Measurements from ENCODE around the gene RUNX2. TPM values are rescaled to one million over a fixed set of nuclear protein-coding genes. Genes with fewer than 3 reads are reported as not detected.

The RUNX2 gene
- total and polyA plus RNA-seq, 10 donors, result 0.86 to 9.4 (median 6.6) TPM

GRCh38 chr6:45640081-45640491, 312.0 kb downstream of the RUNX2 start:
- H3K4me3 ChIP-seq, result no peak overlapping the region
- TF ChIP-seq POLR2AphosphoS5 (IDR thresholded peaks at IDR 0.05), result no peak
- no peak for TF ChIP-seq POLR2A (IDR thresholded peaks at IDR 0.05)
- TF ChIP-seq, protein P1, sequence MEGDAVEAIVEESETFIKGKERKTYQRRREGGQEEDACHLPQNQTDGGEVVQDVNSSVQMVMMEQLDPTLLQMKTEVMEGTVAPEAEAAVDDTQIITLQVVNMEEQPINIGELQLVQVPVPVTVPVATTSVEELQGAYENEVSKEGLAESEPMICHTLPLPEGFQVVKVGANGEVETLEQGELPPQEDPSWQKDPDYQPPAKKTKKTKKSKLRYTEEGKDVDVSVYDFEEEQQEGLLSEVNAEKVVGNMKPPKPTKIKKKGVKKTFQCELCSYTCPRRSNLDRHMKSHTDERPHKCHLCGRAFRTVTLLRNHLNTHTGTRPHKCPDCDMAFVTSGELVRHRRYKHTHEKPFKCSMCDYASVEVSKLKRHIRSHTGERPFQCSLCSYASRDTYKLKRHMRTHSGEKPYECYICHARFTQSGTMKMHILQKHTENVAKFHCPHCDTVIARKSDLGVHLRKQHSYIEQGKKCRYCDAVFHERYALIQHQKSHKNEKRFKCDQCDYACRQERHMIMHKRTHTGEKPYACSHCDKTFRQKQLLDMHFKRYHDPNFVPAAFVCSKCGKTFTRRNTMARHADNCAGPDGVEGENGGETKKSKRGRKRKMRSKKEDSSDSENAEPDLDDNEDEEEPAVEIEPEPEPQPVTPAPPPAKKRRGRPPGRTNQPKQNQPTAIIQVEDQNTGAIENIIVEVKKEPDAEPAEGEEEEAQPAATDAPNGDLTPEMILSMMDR (IDR thresholded peaks at IDR 0.05 in 8 of 11, conservative IDR thresholded peaks at IDR 0.05 in 3 of 11), result no peak
- H3K36me3 ChIP-seq, result no peaks in the 10 kb centered on the region
- no peak for DNase-seq
- H3K27ac ChIP-seq, result no peak overlapping the region
- H3K4me1 ChIP-seq, result no peaks in the 10 kb centered on the region
- 80 to 92% (median 82%) methylated on average over 2 of the region's 2 CpGs for WGBS, 5 donors
- peaks cover 0 to 15% (median 0%) of the 10 kb centered on the region in 7 donors for H3K27me3 ChIP-seq (replicated peaks in 1 of 7)
- intact Hi-C loops (cut with DNase I; ENCODE audit: low total_unique reads), result no loop called here
- no peaks in the 10 kb centered on the region for H3K9me3 ChIP-seq

DNA sequence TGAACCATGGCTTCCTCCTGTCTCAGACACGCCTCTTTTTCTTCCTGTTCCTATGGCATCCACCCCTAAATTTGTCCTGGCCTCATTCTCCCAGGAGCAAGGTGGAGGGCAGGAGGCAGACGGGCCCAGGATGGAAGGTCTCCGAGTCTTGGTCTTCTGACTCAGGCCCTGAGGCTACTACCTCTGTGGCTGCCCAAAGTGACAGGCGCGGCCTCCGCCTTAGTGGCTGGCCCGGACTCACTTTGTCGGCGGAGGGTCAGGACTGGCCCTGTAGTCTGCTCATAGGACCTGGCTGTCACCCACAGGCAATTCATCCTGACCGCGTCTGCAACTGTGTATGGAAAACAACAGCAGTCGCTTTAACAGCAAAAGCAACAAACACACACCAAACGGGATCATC, 312.7 kb downstream of the RUNX2 start:
- TF ChIP-seq, protein P1 (IDR thresholded peaks at IDR 0.05 in 8 of 11, conservative IDR thresholded peaks at IDR 0.05 in 3 of 11), result no peak
- TF ChIP-seq POLR2A (IDR thresholded peaks at IDR 0.05) (no peak), POLR2AphosphoS5 (IDR thresholded peaks at IDR 0.05) (no peak)
- intact Hi-C loops (cut with DNase I; ENCODE audit: low total_unique reads), result no loop called here
- no peak overlapping the region for H3K27ac ChIP-seq
- no peaks in the 10 kb centered on the region for H3K4me1 ChIP-seq
- 93 to 96% (median 95%) methylated on average over 13 of the region's 13 CpGs for WGBS, 5 donors
- no peaks in the 10 kb centered on the region for H3K9me3 ChIP-seq
- DNase-seq, result no peak
- H3K36me3 ChIP-seq, result no peaks in the 10 kb centered on the region
- H3K27me3 ChIP-seq (replicated peaks in 1 of 7), result peaks cover 0 to 15% (median 0%) of the 10 kb centered on the region in 7 donors
- no peak overlapping the region for H3K4me3 ChIP-seq

- H3K27me3 ChIP-seq (replicated peaks in 1 of 7), result peaks cover 0 to 15% (median 0%) of the 10 kb centered on the region in 7 donors
- no peak for TF ChIP-seq POLR2A (IDR thresholded peaks at IDR 0.05)
- TF ChIP-seq, protein P1 (IDR thresholded peaks at IDR 0.05 in 8 of 11, conservative IDR thresholded peaks at IDR 0.05 in 3 of 11), result no peak
- H3K4me1 ChIP-seq, result peaks cover 0 to under 1% (median 0%) of the 10 kb centered on the region in 6 donors
- WGBS, 5 donors, result 89 to 96% (median 94%) methylated on average over 20 of the region's 20 CpGs
- intact Hi-C loops (cut with DNase I; ENCODE audit: low total_unique reads), result no loop called here
- DNase-seq, result no peak
- no peaks in the 10 kb centered on the region for H3K9me3 ChIP-seq
- no peak overlapping the region for H3K4me3 ChIP-seq
- H3K27ac ChIP-seq, result no peak overlapping the region
- H3K36me3 ChIP-seq, result no peaks in the 10 kb centered on the region
These were observed 314.4 kb downstream of the RUNX2 start for GRCh38 chr6:45642331-45643125.

- no peaks in the 10 kb centered on the region for H3K9me3 ChIP-seq
- H3K4me3 ChIP-seq, result no peak overlapping the region
- H3K27me3 ChIP-seq (replicated peaks in 1 of 7), result peaks cover 0 to 15% (median 0%) of the 10 kb centered on the region in 7 donors
- no peak overlapping the region for H3K27ac ChIP-seq
- intact Hi-C loops (cut with DNase I; ENCODE audit: low total_unique reads), result no loop called here
- 73 to 84% (median 75%) methylated on average over 3 of the region's 3 CpGs for WGBS, 5 donors
- no peaks in the 10 kb centered on the region for H3K36me3 ChIP-seq
- no peak for DNase-seq
- TF ChIP-seq POLR2AphosphoS5 (IDR thresholded peaks at IDR 0.05), result no peak
- TF ChIP-seq, protein P1 (IDR thresholded peaks at IDR 0.05 in 8 of 11, conservative IDR thresholded peaks at IDR 0.05 in 3 of 11), result no peak
- TF ChIP-seq POLR2A (IDR thresholded peaks at IDR 0.05), result no peak
- H3K4me1 ChIP-seq, result peaks cover 0 to 6% (median 0%) of the 10 kb centered on the region in 6 donors
These were observed 315.0 kb downstream of the RUNX2 start for GRCh38 chr6:45643126-45643525.

Data from spleen (tissue), 11 donors.